ENCODE data around the gene LIPC.

LIPC gene

GRCh38 chr15:58498821-58499580 lies 67.2 kb downstream of the LIPC start:
- FAIRE-seq (no peak), DNase-seq (ENCODE audit: insufficient read length, low spot score) (no peak)
- no peak for TF ChIP-seq CTCF (IDR thresholded peaks at IDR 0.05; ENCODE audit: insufficient read depth, missing control alignments)

GRCh38 chr15:58501006-58501405 lies 69.2 kb downstream of the LIPC start:
- TF ChIP-seq CTCF (IDR thresholded peaks at IDR 0.05; ENCODE audit: insufficient read depth, missing control alignments): no peak
- FAIRE-seq (no peak), DNase-seq (ENCODE audit: insufficient read length, low spot score) (no peak)

DNA sequence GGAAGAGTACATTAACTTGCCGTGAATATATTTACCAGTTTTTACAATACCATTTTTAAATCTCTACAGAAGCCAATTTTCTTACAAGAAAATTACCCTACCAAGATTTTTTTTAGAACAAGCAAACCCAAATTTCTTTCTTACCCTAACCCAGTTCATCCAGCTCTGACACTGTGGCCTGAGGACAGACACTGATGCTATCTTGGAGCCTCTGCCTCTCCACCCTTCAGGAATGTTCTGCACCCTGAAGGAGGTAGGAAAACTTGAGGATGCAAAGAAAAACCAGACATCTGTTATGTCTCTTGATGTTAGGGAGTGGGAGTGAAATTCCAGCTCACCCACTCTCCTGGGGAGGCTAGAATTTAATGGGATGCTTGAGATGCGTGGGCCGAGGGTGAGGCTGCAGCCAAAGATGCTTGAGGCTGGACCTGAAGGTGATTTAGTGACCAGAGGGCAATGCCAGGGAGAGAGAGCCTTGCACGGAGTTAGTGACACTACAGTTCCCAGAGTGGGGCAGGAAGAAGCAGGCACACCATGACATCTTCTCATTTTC lies 69.9 kb downstream of the LIPC start:
- DNase-seq (ENCODE audit: insufficient read length, low spot score) (no peak), FAIRE-seq (no peak)
- no peak for TF ChIP-seq CTCF (IDR thresholded peaks at IDR 0.05; ENCODE audit: insufficient read depth, missing control alignments)

DNA sequence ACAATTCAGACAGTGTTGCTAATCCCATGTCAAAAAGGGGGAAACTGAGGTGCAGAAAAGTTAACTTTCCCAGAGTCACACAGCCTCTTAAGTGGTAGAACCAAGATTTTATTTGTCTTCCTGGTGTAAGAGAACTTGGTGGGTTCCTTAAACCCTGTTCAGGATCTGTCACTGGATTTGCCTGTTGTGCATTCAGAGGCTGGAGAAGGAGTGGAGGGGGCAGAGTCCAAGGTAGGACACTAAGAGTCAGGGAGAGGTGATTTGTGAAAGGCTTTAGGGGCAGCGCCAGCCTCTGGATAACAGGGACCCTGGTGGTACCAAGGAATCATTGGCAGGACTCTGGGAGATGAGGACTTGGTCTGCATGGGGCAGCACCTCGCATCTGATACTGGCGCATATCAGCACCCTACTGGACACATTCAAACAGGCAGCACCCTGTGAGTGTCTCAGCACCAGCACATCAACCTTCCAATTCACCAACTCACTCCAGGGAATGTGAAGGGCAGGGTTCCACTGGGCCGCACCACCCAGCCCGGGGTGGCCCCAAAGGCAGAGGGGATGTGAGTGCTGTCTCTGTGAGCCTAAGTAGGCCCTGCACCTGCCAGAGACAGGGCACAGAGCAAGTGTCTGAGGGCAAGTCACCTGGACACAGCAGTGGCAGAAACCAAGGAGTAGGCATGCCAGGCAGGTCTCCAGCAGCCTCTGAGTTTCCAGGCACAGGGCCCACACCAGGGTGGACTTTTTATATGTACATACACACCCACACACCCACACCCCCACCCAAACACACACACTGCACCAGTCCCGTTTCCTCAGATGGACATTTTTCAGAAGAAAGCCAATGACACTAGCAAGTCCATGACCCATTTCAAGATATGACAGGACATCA lies 71.6 kb downstream of the LIPC start:
- no peak for FAIRE-seq
- no peak for TF ChIP-seq CTCF (IDR thresholded peaks at IDR 0.05; ENCODE audit: insufficient read depth, missing control alignments)
- no peak for DNase-seq (ENCODE audit: insufficient read length, low spot score)

GRCh38 chr15:58504674-58505234 lies 73.0 kb downstream of the LIPC start:
- no peak for TF ChIP-seq CTCF (IDR thresholded peaks at IDR 0.05; ENCODE audit: insufficient read depth, missing control alignments)
- DNase-seq (ENCODE audit: insufficient read length, low spot score): no peak
- no peak for FAIRE-seq

DNA sequence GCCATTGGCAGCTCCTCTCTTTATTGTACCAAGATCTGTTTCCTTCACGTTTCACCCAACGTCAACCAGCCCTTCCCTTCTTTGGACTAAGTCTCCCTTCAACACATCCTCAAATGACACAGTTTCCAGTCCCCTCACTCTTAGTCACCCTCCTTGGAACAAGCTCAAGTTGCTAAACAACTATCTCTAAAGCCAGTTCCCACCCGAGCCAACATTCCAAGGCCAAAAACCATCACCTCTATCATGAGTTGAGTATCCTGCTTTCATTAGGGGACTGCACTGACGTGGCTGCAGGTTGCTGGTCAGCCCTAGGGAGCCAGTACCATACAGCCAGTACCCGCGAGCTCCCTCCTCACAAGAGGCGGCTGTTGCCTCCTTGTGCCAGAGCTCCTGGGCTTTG lies 73.8 kb downstream of the LIPC start:
- DNase-seq (ENCODE audit: insufficient read length, low spot score) (no peak), FAIRE-seq (no peak)
- no peak for TF ChIP-seq CTCF (IDR thresholded peaks at IDR 0.05; ENCODE audit: insufficient read depth, missing control alignments)

Measured in D721Med (cell line).